ENCODE measurements around the gene APOA1.
A peak's percentile ranks its signal among the peaks of the same experiment; 100 is the strongest.

Gene APOA1

DNA sequence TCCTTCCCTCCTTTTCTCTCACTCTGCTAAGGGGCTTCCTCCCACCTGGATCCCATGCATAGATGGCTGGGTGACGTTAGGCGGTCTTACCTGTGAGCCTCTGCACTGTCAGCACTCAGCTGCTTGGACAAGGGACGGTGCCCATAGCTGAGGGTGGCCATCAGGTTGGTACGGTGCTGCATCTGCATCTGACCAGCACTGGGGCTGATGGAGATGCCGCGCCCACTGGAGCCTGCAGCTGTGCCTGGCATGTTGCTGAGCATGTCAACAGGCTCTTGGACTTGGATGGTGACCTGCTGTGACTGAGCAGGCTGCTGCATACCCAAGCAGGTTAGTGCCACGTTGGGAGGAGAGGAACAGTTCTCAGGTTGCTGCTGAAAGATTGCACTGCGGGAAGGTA lies 21.8 kb upstream of the APOA1 start:
- DNase-seq: no peak

DNA sequence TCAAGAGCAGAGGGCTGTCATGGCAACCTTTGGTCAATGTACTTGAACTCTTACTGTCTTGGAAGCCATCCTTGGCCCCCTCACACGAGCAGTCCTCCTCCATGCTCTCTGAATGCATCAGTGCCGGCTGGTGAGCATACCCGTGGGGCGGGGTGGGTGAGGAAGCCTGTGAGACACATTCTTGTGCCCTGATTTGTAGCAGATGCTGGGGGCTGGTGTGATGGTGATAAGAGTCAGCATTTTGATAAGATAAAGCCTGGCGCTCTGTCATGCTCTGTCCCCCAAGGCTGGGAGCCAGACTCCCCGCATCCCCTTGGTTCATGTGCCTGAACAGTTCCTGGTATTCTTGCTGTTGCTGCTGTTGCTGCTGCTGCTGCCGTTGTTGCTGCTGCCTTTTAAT lies 20.5 kb upstream of the APOA1 start:
- DNase-seq: no peak

DNA sequence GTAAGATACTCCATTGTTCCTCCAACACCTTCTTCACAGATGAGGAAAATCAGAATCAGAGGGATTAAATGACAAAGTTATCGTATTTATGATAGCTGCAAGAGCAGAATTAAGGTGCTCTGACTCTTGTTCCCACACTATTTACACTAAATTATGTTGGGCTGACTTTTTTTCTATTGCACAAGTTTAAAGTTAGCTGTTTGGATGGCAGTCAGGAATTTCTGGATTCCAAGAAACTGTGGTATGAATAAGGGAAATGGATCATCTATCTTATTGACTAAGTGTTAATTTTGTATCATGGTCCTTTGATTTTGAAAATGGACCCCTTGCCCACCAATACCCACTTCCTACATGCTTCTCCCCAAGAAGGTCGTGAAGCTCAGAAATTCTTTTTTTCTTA lies 19.9 kb upstream of the APOA1 start:
- DNase-seq: no peak

DNA sequence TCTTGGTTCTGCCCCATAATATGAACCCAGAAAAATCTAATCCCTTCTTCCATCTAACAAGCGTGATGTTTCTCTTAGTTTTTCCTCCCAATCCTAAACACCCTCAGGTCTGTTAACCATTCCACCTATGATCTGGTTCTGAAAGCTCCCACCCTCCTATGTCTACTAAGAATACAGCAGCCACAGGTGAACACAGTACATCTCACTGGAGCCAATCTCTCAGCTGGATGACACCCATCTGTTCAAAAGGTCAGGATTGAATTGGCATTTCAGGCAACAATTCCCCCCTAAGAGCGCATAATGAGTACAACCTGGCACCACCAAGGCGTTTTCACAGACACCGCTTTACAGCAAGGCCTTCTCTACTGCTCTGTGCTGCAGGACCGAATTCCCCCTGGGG lies 19.0 kb upstream of the APOA1 start:
- DNase-seq: no peak

DNA sequence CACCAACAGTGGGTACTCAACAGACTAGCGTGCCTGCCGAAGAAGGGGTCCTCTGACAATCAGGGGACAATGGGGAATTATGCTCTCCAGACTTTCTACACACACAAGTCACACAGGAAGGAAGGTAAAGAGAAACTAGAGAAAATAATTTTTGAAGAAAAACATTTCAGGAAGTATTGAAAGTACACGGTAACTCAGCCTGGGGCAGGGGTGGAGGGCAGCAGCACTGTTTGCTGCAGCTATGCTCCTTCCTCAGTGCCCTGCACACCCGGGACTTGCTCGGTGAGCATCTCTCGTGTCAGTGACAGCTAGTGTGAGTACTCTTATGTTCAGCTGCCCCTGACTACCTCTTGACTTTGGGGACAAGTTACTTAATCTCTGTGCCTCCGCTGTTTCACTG lies 18.0 kb upstream of the APOA1 start:
- no peak for DNase-seq

DNA sequence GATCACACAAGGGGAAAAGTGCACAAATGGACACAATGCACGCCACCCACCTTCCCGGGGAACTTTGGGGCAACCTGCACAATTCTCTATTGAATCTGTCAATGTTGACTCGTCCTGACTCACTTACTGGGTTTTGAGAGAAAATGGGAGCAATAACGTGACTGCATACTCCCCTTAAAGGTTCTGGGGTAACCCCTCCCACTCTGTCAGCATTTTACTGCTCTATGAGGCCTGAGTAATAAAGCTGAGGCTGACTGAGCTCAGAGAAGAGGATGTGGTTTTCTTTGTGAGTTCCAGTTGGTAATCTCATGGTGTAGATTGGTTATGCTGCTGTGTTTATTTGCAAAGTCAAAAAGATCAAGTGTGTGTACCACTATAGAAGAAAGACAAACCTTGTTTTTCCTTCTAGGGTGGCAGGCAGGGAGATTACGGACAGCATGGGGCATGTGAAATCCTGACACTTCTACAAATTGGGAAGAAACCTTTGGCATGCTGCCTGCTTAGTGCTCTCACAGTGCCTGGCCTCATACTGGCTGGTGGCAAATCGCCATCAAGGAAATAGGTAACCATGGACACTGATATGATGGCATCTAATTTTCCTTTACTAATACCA lies 16.1 kb upstream of the APOA1 start:
- DNase-seq: peak in 1 of 56 donors; percentile 14

DNA sequence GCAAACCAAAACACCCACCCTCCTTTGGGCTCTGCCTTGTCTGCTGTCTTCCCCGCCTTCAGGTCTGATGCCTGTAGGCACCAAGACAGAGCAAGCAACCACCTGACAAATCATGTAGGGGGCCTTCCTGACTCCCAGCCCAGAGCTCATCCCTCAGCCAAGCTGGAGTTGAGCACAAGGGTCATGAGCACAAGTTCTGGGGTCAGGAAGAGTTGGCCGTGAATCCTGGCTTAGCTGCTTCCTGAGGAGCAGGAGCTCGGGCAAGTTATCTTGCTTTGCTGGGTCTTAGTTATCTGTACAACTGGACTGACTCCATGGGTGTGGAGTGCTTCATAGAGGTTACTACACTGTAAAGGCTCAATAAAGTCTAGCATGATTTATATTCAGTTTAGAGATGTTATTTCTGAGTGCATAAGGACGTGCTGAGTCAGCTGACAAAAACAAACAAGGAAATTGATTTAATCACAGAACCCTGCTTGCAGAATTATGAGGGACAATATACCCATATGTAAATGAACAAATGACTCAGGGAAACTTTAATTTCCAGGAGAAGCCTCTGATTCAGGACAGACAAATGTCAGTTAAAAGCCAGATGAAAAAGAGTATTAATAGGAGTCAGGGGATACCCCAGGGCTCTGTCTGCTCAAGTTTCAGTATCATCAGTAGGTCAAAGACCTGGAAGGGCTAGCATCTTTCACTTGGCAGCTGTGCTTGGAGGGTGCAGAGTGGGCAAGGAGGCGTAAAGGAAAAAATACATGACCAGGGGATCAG lies 15.0 kb upstream of the APOA1 start:
- DNase-seq: no peak

DNA sequence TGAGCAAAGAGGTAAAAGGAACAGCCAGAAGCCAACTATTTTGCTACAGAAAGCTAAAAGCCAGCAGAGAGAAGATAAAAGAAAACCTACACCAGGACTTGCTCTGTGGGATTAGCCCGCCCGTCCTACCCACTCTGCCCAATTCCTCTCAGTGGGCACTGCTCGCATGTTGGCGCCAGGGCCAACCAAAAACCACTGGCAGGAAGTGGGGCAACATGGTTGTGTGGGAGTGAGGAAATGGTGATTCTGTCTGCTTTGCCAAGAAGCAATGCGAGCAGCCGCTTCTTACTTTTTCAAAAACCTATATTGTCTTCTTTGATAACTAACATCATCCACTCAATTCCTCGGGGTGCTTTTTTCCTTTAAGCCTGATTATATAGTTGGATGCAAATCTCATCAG lies 14.2 kb upstream of the APOA1 start:
- peak in 2 of 56 donors; percentile 30 to 36 for DNase-seq

DNA sequence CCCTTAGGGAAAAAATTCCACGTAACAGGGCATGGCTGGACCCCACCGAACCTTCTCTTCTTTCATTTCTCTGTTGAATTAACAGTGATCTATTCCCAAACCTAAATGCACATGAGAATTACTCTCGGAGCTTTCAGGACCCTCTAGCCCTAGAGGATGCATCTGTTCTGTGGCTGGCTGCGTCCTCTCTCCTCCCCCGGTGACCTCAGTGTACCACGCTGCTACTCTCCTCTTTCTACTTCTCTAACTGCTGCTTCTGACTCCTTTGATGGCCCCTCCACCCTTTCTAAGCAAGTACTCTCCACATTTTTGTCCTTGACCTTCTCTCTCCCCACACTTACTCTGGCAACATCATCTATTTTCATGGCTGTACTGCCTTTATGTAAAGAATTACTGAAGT lies 12.1 kb upstream of the APOA1 start:
- DNase-seq: no peak

DNA sequence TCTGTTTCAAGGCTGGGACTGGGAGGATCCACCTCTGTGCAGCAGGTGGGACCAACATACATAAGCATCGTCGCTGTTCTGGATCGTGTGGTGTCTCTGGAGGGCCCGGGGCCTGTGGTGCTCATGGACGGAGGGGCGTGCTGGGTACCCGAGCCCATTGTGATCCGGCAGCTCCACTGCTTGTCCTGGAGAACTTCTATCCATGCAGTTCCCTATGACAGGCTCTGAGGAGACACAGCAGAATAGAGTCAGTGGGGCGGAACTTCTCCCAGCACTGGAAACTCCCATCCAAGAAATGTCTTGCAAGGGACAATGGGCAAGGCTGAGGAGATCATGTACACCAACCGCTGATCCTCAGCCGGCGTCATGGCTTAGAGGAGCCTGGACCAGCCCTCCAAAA lies 11.6 kb upstream of the APOA1 start:
- no peak for DNase-seq

DNA sequence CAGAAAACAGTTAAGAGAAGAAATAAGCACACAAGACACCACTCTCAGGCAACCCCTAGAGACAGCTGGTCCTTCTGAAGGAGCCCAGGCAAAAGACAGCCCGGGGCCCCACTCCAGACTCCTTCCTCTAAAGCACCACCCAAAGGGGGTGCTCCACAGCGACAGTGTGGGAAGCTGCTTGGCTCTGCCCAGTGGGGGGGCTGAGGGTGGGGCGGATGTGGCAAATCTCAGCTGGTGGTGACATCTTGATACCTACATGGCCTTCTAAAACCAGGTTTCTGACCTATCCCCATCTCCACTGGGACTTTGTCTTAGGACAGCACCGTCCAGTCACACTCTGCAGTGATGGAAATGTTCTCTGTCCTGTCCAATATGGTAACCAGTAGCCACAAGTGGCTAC lies 10.2 kb upstream of the APOA1 start:
- no peak for DNase-seq

DNA sequence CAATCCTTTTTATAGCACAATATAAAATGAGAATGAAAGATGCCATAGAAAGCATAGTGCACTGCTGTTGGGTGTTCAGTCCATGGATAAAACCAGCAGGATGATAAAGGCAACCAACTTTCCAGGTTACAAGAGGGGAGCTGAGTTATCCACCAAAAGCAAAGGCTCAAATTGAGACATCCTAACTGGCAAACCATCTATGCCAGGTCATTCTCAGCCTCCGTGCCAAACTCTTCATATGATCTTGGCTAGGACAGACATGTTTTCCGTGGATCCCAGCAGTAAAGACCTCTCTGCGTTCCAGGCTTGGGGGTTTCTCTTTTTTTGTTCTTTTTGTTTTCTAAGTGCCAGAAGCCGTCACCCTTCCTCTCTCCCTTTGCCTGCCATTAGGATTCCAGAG lies 7.3 kb upstream of the APOA1 start:
- DNase-seq: no peak

DNA sequence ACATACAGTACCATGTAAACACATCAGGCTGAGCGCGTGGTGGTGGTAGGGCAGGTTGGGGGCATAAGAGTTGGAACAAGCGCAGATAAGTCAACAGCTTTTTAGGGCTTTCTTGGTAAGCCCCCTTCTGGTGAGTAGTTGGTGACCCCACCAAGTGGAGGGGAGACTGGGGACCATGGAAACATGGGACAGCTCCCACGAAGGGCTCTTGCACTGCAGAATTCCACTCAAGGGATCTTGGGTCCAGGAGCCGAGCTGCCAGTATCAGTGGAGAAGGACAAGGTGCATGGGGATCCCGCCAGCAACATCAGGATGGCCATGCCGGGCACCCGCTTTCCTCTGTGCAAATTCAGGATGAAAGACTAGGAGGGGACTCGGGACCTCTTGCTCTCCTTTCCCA lies 6.2 kb upstream of the APOA1 start:
- no peak for DNase-seq

DNA sequence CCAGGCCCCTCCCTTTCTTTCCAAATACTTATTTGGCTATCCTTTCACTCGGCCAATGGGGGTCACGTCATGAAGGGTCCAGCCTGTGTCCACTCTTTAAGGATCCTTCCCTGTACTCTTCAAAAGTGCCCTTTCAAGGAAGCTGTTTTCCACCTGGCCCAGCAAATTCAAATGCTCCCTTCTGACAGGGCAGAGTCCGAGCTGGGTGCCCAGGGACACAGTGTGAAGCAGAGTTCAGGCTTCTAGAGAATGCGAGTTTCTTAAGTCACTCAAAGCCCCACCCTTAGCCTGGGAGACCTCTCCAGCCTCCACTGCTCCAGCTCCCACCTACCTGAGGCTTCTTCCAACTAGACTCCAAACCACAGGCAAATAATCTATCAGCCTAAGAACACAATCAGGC lies 5.5 kb upstream of the APOA1 start:
- no peak for DNase-seq

DNA sequence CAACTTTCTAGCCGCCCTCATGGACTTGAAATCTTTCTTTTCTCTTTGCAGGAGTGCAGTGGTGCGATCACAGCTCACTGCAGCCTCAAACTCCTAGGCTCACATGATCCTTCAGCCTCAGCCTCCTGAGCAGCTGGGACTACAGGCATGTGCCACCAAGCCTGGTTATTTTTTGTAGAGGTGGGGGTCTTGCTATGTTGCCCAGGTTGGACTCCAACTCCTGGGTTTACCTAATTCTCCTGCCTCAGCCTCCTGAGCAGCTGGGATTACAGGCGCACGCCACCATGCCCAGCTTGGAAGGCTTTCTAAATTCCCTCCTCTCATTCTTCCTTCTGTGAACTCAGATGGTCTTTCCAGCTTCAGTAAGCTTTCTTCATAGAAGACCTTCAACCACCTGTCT lies 4.7 kb upstream of the APOA1 start:
- DNase-seq: no peak

DNA sequence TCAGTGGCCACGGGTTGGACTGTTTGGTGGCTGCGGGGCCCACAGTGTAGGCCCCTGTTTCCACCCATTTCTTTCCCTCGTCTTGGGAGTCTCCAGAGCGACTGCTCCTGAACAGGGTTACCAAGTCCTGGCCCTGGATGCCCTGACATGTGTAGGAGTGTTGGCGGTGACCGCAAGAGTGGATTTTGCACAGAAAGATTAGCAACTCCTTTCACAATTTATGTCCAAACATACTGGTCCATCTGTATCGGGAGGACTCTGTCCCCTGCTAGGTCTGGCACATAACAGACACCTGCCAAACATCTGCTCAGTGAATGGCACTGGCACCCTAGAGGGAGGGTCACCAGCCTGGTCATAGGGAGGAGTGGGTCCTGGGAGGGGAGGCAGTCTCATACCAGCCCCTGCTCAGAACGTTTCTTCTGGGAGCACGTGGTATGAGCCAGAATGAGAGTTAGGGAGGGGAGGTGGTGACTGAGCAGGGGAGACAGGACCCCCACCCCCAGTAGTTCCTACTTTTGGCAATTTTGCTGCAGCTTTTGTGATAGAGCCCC lies 3.4 kb upstream of the APOA1 start:
- DNase-seq: no peak

DNA sequence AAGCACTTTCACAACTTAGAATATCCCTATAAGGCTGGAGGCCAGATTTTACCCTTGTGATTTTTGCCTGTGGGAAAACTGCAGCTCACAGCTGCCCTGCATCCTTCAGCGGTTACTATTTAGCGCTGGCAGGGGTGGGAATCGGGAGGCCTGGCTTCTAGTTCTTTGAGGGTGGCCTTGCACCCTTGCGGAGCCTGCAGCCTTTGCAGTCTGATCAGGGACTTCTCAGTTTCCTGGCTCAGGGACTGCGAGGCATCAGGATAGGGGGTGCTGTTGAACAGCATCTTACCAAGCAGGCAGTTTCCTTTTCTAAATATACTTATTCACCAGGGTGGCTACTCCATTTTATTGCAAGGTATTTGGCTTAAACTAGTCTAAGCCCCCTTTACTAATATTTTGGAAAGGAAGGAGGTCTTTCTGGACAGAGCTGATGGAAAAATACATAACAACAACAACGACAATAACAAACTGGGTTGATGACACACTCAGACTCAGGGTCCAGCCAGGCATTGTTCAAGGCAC lies 2.9 kb upstream of the APOA1 start:
- DNase-seq: peak in 11 of 56 donors; percentile 6 to 44 (median 16)

DNA sequence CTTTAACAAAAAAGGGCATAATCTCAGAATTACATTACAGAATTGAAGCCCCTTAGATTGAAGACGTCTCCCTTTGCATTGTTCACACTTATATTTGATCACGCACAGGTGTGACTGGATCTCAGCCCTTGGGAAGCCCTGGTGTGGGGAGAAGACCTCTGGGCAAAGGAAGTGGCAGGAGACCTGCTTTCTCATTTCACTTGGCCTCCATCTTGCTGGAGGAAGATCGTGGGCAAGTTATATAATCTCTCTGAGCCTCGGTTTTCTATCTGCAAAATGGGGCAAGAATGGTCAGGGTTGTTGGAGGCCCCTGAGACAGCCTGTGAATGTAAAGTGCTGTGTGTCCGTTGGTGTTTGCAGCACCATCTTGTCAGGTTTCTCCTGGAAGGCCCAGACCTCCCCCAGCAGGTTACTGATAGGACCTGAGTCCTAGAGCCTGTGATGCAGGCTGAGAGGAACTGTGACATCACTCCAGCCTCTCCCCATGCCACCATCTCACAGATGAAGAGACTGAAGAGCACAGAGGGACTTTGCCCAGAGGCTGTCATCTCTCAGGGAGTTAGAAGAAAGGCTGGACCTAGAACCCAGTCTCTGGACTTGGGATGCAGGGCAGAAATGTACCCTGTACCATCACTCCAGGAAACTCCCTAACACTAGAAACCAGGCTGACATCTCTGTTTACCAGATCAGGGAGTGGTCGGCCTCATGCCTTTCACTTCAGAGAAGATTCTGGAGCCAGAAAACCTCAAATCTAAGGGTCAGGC lies 1.1 kb upstream of the APOA1 start:
- DNase-seq: no peak

DNA sequence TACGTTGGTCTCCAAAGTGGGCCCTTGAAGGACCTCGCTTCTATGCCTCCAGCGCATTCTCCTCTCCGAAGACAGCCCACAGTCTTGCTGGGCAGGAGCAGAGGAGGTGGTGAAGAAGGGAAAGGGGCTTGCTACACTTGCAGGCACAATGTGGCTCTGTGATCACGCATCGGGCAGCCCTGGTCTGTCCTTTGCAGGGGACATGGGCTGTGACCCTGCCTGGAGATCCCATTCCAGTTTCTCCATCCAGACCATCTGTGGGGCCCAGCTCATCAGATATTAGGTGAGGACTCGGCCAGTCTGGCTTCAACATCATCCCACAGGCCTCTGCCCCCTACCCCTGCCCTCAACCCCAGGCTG lies 810 bp downstream of the APOA1 start:
- DNase-seq: no peak

DNA sequence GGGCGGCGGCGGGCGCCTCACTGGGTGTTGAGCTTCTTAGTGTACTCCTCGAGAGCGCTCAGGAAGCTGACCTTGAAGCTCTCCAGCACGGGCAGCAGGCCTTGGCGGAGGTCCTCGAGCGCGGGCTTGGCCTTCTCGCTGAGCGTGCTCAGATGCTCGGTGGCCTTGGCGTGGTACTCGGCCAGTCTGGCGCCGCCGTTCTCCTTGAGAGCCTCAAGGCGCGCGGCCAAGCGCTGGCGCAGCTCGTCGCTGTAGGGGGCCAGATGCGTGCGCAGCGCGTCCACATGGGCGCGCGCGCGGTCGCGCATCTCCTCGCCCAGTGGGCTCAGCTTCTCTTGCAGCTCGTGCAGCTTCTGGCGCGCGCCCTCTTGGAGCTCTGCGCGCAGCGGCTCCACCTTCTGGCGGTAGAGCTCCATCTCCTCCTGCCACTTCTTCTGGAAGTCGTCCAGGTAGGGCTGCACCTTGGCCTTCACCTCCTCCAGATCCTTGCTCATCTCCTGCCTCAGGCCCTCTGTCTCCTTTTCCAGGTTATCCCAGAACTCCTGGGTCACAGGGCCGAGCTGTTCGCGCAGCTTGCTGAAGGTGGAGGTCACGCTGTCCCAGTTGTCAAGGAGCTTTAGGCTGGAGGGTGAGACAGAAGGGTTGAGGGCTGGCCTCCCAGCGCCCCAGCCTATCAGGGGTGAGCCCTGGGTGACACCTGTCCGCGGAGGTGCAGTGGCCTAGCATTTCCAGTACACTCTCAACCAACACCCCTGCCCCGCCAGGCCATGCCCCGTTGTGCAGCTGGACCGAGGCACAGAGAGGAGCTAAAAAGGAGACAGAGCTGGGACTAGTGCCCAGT lies 1.4 kb downstream of the APOA1 start:
- DNase-seq: peak; percentile 18 to 93 (median 78)
